Inferior parietal cortex (tissue), 1 donor: ENCODE results near the gene TBATA.

ENCODE experiments used
- DNase-seq: peaks from one replicate; pipeline ENCODE4 v3.0.0-alpha.2; 2016; ENCODE audit errors: extremely low spot score

The TBATA gene

DNA sequence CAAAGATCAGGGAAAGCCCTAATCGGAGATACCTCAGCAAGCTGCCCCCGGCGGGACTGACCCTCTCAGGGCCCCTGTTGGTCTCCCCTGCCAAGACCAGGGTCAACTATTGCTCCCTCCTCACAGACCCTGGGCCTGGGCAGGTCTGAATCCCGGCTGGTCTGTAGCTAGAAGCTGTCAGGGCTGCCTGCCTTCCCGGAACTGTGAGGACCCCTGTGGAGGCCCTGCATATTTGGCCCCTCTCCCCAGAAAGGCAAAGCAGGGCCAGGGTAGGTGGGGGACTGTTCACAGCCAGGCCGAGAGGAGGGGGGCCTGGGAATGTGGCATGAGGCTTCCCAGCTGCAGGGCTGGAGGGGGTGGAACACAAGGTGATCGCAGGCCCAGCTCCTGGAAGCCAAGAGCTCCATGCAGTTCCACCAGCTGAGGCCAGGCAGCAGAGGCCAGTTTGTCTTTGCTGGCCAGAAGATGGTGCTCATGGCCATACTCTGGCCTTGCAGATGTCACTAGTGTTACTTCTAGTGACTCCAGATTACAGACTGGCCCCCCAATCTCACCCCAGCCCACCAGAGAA lies 24.1 kb downstream of the TBATA start:
- peak; percentile 15 for DNase-seq

DNA sequence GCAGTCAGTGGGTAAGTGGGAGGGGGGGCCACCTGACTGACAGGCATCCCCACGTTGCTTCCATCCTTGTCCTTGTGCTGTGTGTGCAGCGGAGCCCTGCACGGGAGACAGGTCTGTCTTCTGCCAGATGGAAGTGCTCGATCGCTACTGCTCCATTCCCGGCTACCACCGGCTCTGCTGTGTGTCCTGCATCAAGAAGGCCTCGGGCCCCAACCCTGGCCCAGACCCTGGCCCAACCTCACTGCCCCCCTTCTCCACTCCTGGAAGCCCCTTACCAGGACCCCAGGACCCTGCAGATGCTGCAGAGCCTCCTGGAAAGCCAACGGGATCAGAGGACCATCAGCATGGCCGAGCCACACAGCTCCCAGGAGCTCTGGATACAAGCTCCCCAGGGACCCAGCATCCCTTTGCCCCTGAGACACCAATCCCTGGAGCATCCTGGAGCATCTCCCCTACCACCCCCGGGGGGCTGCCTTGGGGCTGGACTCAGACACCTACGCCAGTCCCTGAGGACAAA lies 24.8 kb downstream of the TBATA start:
- DNase-seq = no peak

DNA sequence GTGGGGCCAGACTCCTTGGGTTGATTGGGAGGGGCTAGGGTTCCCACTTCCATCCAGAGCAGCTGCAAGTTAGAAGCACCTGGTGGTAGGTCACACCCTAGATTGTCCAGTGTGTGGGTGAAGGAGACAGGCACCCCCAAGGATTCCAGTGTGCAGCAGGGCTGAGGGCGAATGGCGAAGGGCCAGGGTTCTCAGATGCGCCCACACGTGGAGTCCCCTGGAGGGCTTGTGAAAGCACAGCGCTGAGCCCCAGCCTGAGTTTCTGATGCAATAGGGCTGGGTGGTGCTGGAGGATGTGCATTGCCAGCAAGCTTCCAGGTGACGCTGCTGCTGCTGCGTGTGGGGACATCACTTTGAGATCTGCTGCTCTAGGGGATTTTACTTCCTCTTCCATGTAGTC lies 25.4 kb downstream of the TBATA start:
- DNase-seq = no peak

GRCh38 chr10:70758757-70759514 lies 26.2 kb downstream of the TBATA start:
- DNase-seq = peak; percentile 96

DNA sequence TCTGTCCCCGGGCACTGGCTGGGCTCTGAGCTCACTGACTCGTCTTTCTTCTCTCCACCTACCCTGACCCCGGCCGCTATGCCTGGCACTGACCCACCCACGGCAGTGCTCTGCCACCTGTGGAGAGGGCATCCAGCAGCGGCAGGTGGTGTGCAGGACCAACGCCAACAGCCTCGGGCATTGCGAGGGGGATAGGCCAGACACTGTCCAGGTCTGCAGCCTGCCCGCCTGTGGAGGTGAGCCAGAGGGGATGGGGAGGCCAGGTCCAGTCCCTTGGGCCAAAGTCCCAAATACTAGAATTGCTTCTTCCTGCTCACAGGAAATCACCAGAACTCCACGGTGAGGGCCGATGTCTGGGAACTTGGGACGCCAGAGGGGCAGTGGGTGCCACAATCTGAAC lies 27.3 kb downstream of the TBATA start:
- no peak for DNase-seq

DNA sequence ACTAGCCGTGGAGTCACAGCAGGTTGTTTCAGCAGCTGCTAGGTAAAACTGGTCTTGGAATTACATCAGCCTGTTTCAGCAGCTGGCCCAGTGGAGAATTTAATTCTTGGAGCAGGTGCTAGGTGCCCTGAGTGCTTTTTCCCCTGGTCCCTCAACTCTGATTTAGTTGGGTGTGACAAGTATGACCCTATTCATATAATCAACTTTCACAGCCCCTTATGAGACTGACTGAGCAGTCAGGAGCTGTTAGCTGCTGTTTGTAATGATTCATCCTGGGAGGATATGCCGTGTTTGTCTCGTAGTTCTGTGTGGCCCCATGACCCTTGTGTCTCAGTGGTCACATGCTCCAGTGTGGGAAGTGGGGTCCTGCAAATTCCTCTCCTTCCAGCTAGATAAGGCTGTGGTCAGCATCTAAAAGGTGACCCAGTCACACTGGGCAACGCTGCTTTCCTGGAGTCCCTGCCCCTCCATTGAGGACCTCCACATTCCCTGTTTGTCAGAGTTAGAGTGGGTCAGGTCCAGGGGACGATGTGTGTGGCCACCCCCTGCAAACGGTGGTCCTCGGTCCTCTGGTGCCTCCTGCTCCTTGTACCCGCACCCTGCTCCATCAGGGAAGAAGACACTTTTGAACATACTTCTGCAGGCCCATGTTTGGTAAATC lies 28.3 kb downstream of the TBATA start:
- no peak for DNase-seq

DNA sequence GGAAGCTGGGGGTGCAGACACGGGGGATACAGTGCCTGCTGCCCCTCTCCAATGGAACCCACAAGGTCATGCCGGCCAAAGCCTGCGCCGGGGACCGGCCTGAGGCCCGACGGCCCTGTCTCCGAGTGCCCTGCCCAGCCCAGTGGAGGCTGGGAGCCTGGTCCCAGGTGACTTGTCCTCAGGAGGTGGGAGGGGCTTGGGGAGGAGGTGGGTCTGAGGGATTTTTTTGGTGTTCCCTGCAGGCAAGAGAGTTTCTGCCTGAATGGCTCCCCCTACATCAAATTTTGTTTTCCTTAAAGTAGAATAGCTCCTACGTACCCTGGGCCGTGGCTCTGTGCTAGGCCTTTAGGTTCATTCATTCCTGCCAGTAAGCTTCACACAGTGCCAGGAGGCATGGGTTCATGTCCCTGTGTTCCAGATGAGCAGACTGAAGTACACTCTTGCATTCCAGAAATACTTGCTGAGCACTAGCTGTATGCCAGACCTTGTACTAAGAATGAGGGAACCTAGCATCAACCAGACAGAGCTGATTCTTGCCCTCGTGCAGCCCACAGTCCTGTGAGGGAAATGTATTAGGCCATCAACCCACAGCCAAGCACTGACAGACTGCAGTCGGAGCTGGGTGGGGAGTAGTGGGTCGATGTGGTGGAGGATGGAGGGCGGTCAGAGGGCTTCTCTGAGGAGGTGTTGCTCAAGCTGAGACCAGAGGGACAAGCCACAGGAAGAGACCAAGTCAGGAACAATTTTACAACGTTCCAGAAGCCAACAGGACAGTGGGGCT lies 31.1 kb downstream of the TBATA start:
- DNase-seq = no peak

DNA sequence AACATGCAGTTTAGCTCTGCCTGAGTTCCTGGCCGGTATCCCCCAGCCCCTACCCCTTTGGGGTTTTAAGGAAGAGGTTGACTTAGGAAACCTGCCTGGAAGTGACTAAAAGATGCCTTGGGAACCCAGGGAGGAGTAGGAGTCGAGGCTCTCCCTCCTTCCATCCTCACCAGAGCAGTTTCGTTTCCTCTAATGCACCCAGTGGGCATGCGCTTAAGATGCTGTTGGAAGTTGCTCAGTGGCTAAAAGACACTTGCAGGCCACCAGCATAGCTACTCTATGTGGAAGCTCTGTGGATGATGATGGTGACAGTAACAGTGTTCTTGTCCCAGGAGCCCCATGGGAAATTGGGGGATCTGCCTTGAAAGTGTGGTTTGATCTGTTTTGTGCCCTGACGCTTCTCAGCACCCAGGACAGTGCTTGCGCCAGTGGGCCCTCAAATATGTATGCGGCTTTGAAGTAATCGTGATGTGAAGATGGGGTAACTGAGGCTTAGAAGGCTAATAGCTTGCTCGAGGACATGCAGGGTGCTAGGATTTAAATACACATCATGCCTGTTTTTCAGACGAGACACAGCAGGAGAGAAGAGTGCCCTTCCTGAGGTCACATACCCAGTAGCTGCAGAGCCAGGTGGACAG lies 32.0 kb downstream of the TBATA start:
- no peak for DNase-seq

DNA sequence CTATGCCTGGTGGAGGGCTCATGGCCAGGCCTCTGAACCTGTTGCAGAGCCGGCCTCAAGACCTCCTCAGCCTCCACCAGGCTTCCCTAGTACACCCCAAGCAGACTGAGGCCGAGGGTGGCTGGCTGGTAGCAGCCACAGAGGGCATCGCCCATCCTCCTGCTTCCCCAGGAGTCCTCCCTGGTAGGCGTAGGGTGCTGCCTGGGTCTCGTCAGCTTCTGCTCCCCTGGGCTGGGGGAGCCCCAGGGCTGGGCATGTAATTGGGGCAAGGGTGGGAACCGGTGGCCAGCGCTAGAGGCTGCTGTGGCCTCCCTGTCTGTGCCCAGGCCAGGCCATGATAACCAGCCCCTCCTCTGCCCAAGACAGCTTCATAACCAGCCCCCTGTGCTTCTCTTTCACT lies 32.6 kb downstream of the TBATA start:
- no peak for DNase-seq

GRCh38 chr10:70751991-70752390 lies 33.2 kb downstream of the TBATA start:
- no peak for DNase-seq

- DNase-seq = no peak
These were observed 33.8 kb downstream of the TBATA start for GRCh38 chr10:70751356-70751755.

- no peak for DNase-seq
These were observed 34.9 kb downstream of the TBATA start for GRCh38 chr10:70750156-70750703.

GRCh38 chr10:70749756-70750155 lies 35.4 kb downstream of the TBATA start:
- DNase-seq = no peak

DNA sequence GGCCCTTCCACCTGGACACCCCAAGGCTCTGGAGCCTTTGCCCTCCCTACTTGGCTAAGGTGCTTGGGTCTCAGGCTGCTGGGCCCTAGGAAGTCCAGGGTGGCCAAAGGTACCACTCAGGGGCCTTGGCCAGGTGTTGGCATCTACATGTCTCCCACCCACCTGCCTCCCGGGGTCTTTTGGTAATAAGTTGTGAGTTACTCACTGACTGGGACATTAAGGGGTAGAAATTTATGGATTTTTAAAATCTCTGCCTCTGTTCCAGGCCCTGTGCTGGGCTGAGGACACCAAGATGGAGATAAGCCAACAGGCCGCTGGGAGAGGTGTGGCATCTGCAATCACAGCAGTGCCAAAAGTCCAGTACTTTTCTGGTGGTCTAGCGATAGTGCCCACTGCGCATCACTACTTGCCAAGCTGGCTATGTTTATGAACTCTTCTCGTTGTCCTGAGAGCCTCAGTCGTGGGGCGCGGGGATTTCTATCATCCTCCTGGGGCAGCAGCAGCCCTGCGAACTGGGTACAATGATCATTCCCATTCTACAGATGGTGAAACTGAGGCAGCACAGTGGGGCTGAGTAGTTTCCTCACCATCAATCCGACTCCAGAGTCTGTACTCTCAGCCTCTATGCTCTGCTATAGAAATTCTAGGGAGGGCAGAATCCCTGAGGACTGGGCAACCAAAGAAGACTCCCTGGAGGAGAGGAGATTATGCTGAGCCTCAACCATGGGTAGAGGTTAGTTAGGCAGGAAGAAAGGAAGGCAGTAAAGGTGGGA lies 36.2 kb downstream of the TBATA start:
- no peak for DNase-seq

DNA sequence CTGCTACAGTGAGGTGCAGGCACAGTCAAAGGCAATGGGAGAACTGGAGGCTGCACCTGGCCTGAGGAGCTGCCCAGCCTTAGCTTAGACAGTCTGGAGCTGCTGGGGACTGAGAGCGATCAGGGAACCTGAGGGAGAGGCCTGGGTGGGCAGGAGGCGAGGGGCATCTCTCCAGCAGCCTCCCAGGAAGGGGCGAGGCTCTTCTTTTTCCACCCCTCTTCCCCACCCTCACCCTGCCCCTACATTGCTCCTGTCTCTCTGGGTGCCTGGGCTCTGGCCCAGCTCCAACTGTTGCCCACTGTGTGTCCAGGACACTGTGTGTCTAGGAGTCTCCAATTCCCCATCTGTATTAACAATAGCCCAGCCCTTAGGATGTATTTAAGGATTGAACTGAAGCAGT lies 36.9 kb downstream of the TBATA start:
- no peak for DNase-seq

- no peak for DNase-seq
These were observed 37.8 kb downstream of the TBATA start for GRCh38 chr10:70747192-70747965.

- DNase-seq = no peak
These were observed 39.6 kb downstream of the TBATA start for GRCh38 chr10:70745555-70745954.

- no peak for DNase-seq
These were observed 40.5 kb downstream of the TBATA start for GRCh38 chr10:70744617-70745143.

DNA sequence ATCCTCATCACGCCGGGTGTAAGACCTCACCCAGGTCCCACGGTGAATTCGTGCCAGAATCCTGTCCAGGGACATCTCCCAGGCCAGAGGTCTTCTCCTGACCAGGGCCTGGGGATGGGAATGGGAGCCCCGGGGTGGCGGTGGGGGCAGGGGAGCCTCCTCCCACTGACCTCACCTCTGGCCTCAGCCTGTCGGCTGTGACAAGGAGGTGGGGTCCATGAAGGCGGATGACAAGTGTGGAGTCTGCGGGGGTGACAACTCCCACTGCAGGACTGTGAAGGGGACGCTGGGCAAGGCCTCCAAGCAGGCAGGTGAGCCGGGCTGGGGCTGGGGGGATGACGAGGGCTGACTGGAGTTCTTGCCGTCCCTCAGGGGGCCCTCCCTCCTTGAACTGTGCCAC lies 41.3 kb downstream of the TBATA start:
- no peak for DNase-seq

DNA sequence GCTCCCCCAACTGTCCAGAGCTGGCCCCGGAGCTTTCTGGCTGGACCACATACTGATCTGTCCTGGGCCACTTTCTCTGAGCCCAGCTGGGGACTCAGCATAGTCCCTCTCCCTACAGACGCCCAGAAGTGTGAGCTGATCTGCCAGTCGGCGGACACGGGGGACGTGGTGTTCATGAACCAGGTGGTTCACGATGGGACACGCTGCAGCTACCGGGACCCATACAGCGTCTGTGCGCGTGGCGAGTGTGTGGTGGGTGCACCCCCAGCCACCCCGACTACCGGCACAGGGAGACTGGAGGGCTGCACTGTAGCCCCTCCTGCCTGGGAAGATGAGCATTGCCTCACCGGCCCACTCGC lies 41.8 kb downstream of the TBATA start:
- DNase-seq = no peak
